Spleen (tissue), 11 donors: ENCODE data around the gene KIFC1. TPM values are rescaled to one million over a fixed set of nuclear protein-coding genes. Genes with fewer than 3 reads are reported as not detected.

Experiments used
- DNase-seq: peaks from one replicate; pipeline ENCODE4 v3.0.0-alpha.2; 2020
- H3K27ac ChIP-seq, 8 donors: fragments of 200-600 bp; sonication (generic) in 7 of 8; 1 replicate in 4 of 8; 2 replicates in 4 of 8; pipeline versions ENCODE4 v1.5.0 to v1.8.0; 2016 to 2021; ENCODE audit warnings: inconsistent platforms in 4 of 8, mild to moderate bottlenecking in 4 of 8, moderate library complexity in 1 of 8
- H3K27me3 ChIP-seq, 7 donors: fragments of 200-600 bp; sonication (generic) in 6 of 7; replicated peaks in 1 of 7; 1 replicate in 4 of 7; 2 replicates in 3 of 7; pipeline versions ENCODE4 v1.5.0 to v1.8.0; 2016 to 2021; ENCODE audit warnings: inconsistent platforms in 3 of 7, mild to moderate bottlenecking in 1 of 7
- H3K36me3 ChIP-seq, 6 donors: fragments of 200-600 bp; sonication (generic) in 5 of 6; 1 replicate in 4 of 6; 2 replicates in 2 of 6; pipeline versions ENCODE4 v1.5.0 to v1.8.0; 2016 to 2021; ENCODE audit warnings: inconsistent platforms in 2 of 6
- H3K4me1 ChIP-seq, 6 donors: fragments of 200-600 bp; sonication (generic) in 5 of 6; 1 replicate in 3 of 6; 2 replicates in 3 of 6; pipeline versions ENCODE4 v1.5.0 to v1.8.0; 2016 to 2021; ENCODE audit warnings: inconsistent platforms in 3 of 6
- H3K4me3 ChIP-seq, 8 donors: fragments of 200-600 bp; sonication (generic) in 7 of 8; 1 replicate in 4 of 8; 2 replicates in 4 of 8; pipeline versions ENCODE4 v1.5.0 to v1.8.0; 2016 to 2021; ENCODE audit warnings: inconsistent platforms in 4 of 8, mild to moderate bottlenecking in 4 of 8, moderate library complexity in 2 of 8
- H3K9me3 ChIP-seq, 8 donors: fragments of 200-600 bp; sonication (generic) in 7 of 8; 1 replicate in 4 of 8; 2 replicates in 4 of 8; pipeline versions ENCODE4 v1.5.0 to v1.8.0; 2016 to 2021; ENCODE audit warnings: inconsistent platforms in 4 of 8
- POLR2A ChIP-seq, 3 donors: fragments of 450-650 bp; IDR thresholded peaks; one replicate each; pipeline ENCODE4 v1.5.1; 2017; ENCODE audit warnings: antibody characterized with exemption in 3 of 3, mild to moderate bottlenecking in 1 of 3
- POLR2AphosphoS5 ChIP-seq, 3 donors: sonication (generic); formaldehyde crosslinking; IDR thresholded peaks; one replicate each; pipeline ENCODE4 v1.5.1; 2017; ENCODE audit warnings: antibody characterized with exemption in 3 of 3
- WGBS, 5 donors: extraction: QIAGEN DNeasy Blood & Tissue Kit in 3 of 5; methylation state at CpG; one replicate each; pipeline versions ENCODE4 v1.1.5 to v1.1.7; 2013 to 2018; 5-methylcytosine and 5-hydroxymethylcytosine counted together
- intact Hi-C: fragments of 100-400 bp; cut with DNase I; formaldehyde crosslinking; loops from one replicate; pipeline ENCODE4 v1.15.0; 2023; ENCODE audit warnings: low total_unique reads
- polyA plus RNA-seq, 3 donors: library from polyadenylated mRNA; stranded (reverse); fragments of 200-250 nt; gene quantifications; one replicate each; pipeline ENCODE4 v1.2.1, GENCODE V29; 2013
- total RNA-seq, 7 donors: library from RNA; depleted of rRNA in 3 of 7; stranded (reverse); fragments of >200 nt in 3 of 7; fragmentation: NEBNext Ultra II Directional in 4 of 7; extraction: Animal tissue kit (Norgen Biotek cat#: 25700) in 4 of 7; gene quantifications; one replicate each; pipeline versions ENCODE4 v1.1.0 to v1.2.1, GENCODE V29; 2016 to 2021
- TF ChIP-seq, protein P1 (sequence below), 11 experiments: fragments of 200-600 bp in 7 of 11; fragments of 450-650 bp in 4 of 11; sonication (generic) in 4 of 11; IDR thresholded peaks in 8 of 11; conservative IDR thresholded peaks in 3 of 11; 1 replicate in 7 of 11; 2 replicates in 4 of 11; pipeline versions ENCODE4 v1.4.0 to v1.8.0; 2016 to 2021; ENCODE audit warnings: antibody characterized with exemption in 11 of 11, inconsistent platforms in 4 of 11, mild to moderate bottlenecking in 1 of 11
- donor health status: healthy with polysubstance abuse.
- donor health status: DM: no; HTN: no; CAD: no; lungs with moderate emphysema.
- donor health status: DM: no; HTN: no; CAD: no.
- donor health status: Bipolar disorder and iron deficiency.
- donor health status: healthy.
- donor health status: DM: no; HTN: no; CAD: no.
- donor health status: DM: yes; HTN: yes; CAD: no.

The KIFC1 gene
- total and polyA plus RNA-seq, 10 donors, result 1.2 to 11.3 (median 5.4) TPM

DNA sequence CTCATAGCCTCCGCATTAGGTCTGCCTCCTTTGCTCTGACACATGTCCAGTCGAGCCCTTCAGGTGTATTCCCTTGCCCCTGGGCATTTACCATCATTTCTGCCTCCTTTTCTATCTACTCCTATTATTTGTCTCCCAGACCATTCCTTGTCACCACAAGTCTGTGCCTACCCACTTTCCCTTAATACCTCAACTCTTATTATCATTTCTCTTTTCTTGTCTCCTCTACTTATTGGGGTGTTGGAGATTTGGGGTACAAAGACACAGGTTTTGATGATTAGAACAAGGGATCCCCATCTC lies 29.7 kb downstream of the KIFC1 start:
- Histone ChIP-seq H3K4me3 (no peak overlapping the region), H3K9me3 (no peaks in the 10 kb centered on the region), H3K27me3 (peaks cover 0 to 6% (median 0%) of the 10 kb centered on the region in 7 donors), H3K36me3 (peaks cover 0 to 4% (median 1%) of the 10 kb centered on the region in 6 donors), H3K4me1 (peaks cover 17 to 54% (median 42%) of the 10 kb centered on the region in 6 donors), H3K27ac (no peak overlapping the region)
- DNase-seq, result no peak
- 78 to 93% (median 88%) methylated on average over 2 of the region's 2 CpGs for WGBS, 5 donors
- intact Hi-C loops, result no loop called here
- TF ChIP-seq, protein P1, sequence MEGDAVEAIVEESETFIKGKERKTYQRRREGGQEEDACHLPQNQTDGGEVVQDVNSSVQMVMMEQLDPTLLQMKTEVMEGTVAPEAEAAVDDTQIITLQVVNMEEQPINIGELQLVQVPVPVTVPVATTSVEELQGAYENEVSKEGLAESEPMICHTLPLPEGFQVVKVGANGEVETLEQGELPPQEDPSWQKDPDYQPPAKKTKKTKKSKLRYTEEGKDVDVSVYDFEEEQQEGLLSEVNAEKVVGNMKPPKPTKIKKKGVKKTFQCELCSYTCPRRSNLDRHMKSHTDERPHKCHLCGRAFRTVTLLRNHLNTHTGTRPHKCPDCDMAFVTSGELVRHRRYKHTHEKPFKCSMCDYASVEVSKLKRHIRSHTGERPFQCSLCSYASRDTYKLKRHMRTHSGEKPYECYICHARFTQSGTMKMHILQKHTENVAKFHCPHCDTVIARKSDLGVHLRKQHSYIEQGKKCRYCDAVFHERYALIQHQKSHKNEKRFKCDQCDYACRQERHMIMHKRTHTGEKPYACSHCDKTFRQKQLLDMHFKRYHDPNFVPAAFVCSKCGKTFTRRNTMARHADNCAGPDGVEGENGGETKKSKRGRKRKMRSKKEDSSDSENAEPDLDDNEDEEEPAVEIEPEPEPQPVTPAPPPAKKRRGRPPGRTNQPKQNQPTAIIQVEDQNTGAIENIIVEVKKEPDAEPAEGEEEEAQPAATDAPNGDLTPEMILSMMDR (IDR thresholded peaks at IDR 0.05 in 8 of 11, conservative IDR thresholded peaks at IDR 0.05 in 3 of 11), result no peak
- TF ChIP-seq POLR2A (IDR thresholded peaks at IDR 0.05), result no peak
- no peak for TF ChIP-seq POLR2AphosphoS5 (IDR thresholded peaks at IDR 0.05)

DNA sequence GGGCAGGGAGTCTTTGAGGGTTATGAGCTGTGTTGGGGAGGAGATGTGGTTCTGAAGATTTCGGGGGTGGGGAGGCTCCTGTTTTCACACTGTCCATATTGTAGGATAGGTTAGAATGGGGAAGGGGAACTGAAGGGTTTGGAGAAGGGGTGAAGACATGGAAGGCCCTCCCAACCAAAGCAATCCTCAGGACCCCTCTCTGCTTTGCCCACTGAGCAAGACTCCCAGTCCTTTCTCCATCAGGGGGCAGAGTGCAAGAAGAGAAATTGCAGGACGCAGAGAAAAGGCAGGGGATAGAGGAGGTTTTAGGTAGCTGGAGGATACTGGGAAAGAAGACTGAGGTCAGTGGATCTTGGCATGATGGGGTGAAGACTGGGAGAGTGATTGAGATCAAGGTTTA lies 32.2 kb downstream of the KIFC1 start:
- peak; percentile 23 for DNase-seq
- Histone ChIP-seq H3K27me3 (peaks cover 0 to 6% (median 0%) of the 10 kb centered on the region in 7 donors), H3K27ac (no peak overlapping the region), H3K4me1 (peaks cover 16 to 54% (median 44%) of the 10 kb centered on the region in 6 donors), H3K9me3 (no peaks in the 10 kb centered on the region), H3K4me3 (no peak overlapping the region), H3K36me3 (no peaks in the 10 kb centered on the region)
- 94 to 100% (median 98%) methylated on average over 2 of the region's 2 CpGs for WGBS, 5 donors
- intact Hi-C loops, result no loop called here
- TF ChIP-seq, protein P1 (IDR thresholded peaks at IDR 0.05 in 8 of 11, conservative IDR thresholded peaks at IDR 0.05 in 3 of 11), result no peak
- TF ChIP-seq POLR2A (IDR thresholded peaks at IDR 0.05), result no peak
- TF ChIP-seq POLR2AphosphoS5 (IDR thresholded peaks at IDR 0.05), result no peak

DNA sequence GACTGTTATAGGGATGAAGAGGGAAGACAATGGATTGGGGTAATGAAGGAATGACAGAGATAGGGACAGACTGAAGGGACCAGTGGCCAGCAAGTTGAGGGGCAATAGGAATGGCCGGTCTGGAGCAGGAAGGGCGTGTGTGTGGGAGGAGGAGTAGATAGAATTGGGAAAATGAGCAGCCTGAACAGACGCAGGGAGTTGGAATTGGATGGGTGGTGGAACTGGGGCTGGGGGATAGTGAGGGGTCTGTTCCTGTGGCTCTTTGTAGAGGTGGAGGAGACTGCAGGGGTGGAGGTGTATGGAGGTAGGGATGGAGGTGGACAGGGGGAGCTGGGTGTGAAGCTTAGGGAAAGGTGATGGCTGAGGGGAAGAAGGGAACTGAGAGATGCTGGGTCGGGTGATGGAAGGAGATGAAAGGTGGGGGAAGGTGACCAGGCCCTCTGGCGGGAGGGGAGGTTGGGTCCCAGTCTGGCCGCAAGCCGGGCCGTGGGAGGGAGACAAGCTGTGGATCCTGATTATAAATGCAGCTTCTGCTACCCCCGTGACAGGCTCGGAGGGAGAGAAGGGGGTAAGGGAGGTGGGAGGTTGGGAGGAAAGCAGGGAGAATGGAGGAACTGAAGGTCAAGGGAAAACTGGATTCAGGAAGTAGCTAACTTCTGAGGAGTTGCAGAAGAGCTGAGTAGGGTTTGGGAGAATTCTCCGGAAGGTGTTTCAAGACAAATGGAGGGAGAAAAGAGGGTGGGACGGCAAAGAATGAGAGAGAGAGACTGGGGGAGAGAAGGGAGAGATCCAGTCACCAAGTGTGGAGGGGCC lies 33.4 kb downstream of the KIFC1 start:
- Histone ChIP-seq H3K4me3 (peak overlapping the region; percentile 49 to 87 (median 59)), H3K27me3 (no peaks in the 10 kb centered on the region), H3K4me1 (peaks cover 16 to 55% (median 48%) of the 10 kb centered on the region in 6 donors), H3K9me3 (no peaks in the 10 kb centered on the region), H3K27ac (peak overlapping the region; percentile 73 to 96 (median 90)), H3K36me3 (no peaks in the 10 kb centered on the region)
- intact Hi-C loops, result no loop called here
- TF ChIP-seq POLR2A (IDR thresholded peaks at IDR 0.05) (no peak), POLR2AphosphoS5 (IDR thresholded peaks at IDR 0.05) (no peak)
- TF ChIP-seq, protein P1 (IDR thresholded peaks at IDR 0.05 in 8 of 11, conservative IDR thresholded peaks at IDR 0.05 in 3 of 11), result no peak
- 18 to 24% (median 22%) methylated on average over 12 of the region's 12 CpGs for WGBS, 5 donors
- peak; percentile 81 for DNase-seq
